GM19351 (cell line): ENCODE data around the gene AMFR.

Source experiments
- ATAC-seq: cut with Tn5 transposase; IDR thresholded peaks from one replicate; pipeline ENCODE4 v1.9.1; 2021; ENCODE audit warnings: mild to moderate bottlenecking, moderate library complexity; ENCODE audit not compliant: unreplicated experiment

The AMFR gene

GRCh38 chr16:56363781-56364565, 61.4 kb downstream of the AMFR start:
- ATAC-seq = no peak

- ATAC-seq = no peak
These were observed 62.1 kb downstream of the AMFR start for GRCh38 chr16:56363181-56363716.

- ATAC-seq = no peak
These were observed 62.6 kb downstream of the AMFR start for GRCh38 chr16:56362706-56363105.

- no peak for ATAC-seq
These were observed 63.2 kb downstream of the AMFR start for GRCh38 chr16:56362057-56362655.

GRCh38 chr16:56360117-56361008, 65.0 kb downstream of the AMFR start:
- ATAC-seq = no peak

- ATAC-seq = no peak
These were observed 67.5 kb downstream of the AMFR start for GRCh38 chr16:56357765-56358322.

- ATAC-seq = no peak
These were observed 68.0 kb downstream of the AMFR start for GRCh38 chr16:56357241-56357764.

GRCh38 chr16:56356276-56357240, 68.8 kb downstream of the AMFR start:
- peak; percentile 91 for ATAC-seq

- ATAC-seq = no peak
These were observed 69.5 kb downstream of the AMFR start for GRCh38 chr16:56355786-56356275.

GRCh38 chr16:56355221-56355620, 70.1 kb downstream of the AMFR start:
- no peak for ATAC-seq

GRCh38 chr16:56354746-56355145, 70.6 kb downstream of the AMFR start:
- ATAC-seq = no peak

GRCh38 chr16:56354016-56354415, 71.3 kb downstream of the AMFR start:
- no peak for ATAC-seq

- no peak for ATAC-seq
These were observed 72.1 kb downstream of the AMFR start for GRCh38 chr16:56353054-56353921.

GRCh38 chr16:56352351-56353053, 72.8 kb downstream of the AMFR start:
- ATAC-seq = no peak

- no peak for ATAC-seq
These were observed 73.9 kb downstream of the AMFR start for GRCh38 chr16:56351481-56351880.

- ATAC-seq = no peak
These were observed 74.6 kb downstream of the AMFR start for GRCh38 chr16:56350491-56351405.

- ATAC-seq = no peak
These were observed 75.6 kb downstream of the AMFR start for GRCh38 chr16:56349711-56350161.
